CD14-positive monocyte (primary cell): ENCODE results near the gene DCANP1. TPM values are rescaled to one million over a fixed set of nuclear protein-coding genes. Genes with fewer than 3 reads are reported as not detected.
A peak's percentile ranks its signal among the peaks of the same experiment; 100 is the strongest.

Experiments
- DNase-seq, 3 donors: peaks; one replicate each; pipeline ENCODE4 v3.0.0-alpha.2; 2011 to 2022
- H2AFZ ChIP-seq: 2 replicates; pipeline ENCODE4 v1.6.0; 2012; ENCODE audit warnings: mild to moderate bottlenecking, low read depth, low read length, inconsistent platforms; ENCODE audit not compliant: insufficient read depth, poor library complexity, severe bottlenecking
- H3K27ac ChIP-seq, 2 donors: 1 replicate in 1 of 2; 2 replicates in 1 of 2; pipeline ENCODE4 v1.5.1; 2012 to 2013; ENCODE audit warnings: low read length in 2 of 2, control low read depth in 1 of 2, inconsistent platforms in 1 of 2, low read depth in 1 of 2, mild to moderate bottlenecking in 1 of 2
- H3K27me3 ChIP-seq, 2 donors: one replicate each; pipeline versions ENCODE4 v1.6.0 to v1.6.1; 2011 to 2013; ENCODE audit warnings: low read length in 2 of 2; ENCODE audit not compliant: control insufficient read depth in 2 of 2, insufficient read depth in 2 of 2
- H3K36me3 ChIP-seq, 2 donors: replicated peaks in 1 of 2; 1 replicate in 1 of 2; 2 replicates in 1 of 2; pipeline versions ENCODE4 v1.5.1 to v1.6.1; 2012 to 2013; ENCODE audit warnings: low read length in 2 of 2, control low read depth in 1 of 2, inconsistent platforms in 1 of 2, mild to moderate bottlenecking in 1 of 2; ENCODE audit not compliant: insufficient read depth in 2 of 2, control insufficient read depth in 1 of 2
- H3K4me1 ChIP-seq, 2 donors: 1 replicate in 1 of 2; 2 replicates in 1 of 2; pipeline versions ENCODE4 v1.5.1 to v1.6.1; 2012 to 2013; ENCODE audit warnings: low read length in 2 of 2, control low read depth in 1 of 2, inconsistent platforms in 1 of 2, mild to moderate bottlenecking in 1 of 2, moderate library complexity in 1 of 2; ENCODE audit not compliant: insufficient read depth in 2 of 2, control insufficient read depth in 1 of 2
- H3K4me2 ChIP-seq: replicated peaks from 2 replicates; pipeline ENCODE3; 2012; ENCODE audit warnings: low read length, moderate library complexity, mild to moderate bottlenecking; ENCODE audit not compliant: poor library complexity, severe bottlenecking; ENCODE audit errors: extremely low read depth
- H3K4me3 ChIP-seq, 3 experiments: fragments of 200-600 bp in 1 of 3; sonication (generic) in 1 of 3; replicated peaks in 1 of 3; 1 replicate in 2 of 3; 2 replicates in 1 of 3; pipeline ENCODE4 v1.5.1; 2011 to 2013; ENCODE audit warnings: low read length in 3 of 3, mild to moderate bottlenecking in 3 of 3, control low read depth in 2 of 3, low read depth in 2 of 3, inconsistent platforms in 1 of 3, moderate library complexity in 1 of 3
- H3K79me2 ChIP-seq: 2 replicates; pipeline ENCODE4 v1.6.0; 2012; ENCODE audit warnings: mild to moderate bottlenecking, control low read depth, inconsistent platforms, low read length, moderate library complexity; ENCODE audit not compliant: insufficient read depth
- H3K9ac ChIP-seq: 2 replicates; pipeline ENCODE4 v1.6.0; 2017; ENCODE audit warnings: low read length, mild to moderate bottlenecking; ENCODE audit not compliant: insufficient read depth, poor library complexity, severe bottlenecking
- H3K9me3 ChIP-seq, 2 donors: replicated peaks in 1 of 2; 1 replicate in 1 of 2; 2 replicates in 1 of 2; pipeline versions ENCODE4 v1.5.1 to v1.6.1; 2012 to 2013; ENCODE audit warnings: low read length in 2 of 2, control low read depth in 1 of 2; ENCODE audit not compliant: control insufficient read depth in 1 of 2, insufficient read depth in 1 of 2
- H4K20me1 ChIP-seq: 2 replicates; pipeline ENCODE4 v1.6.0; 2012; ENCODE audit warnings: mild to moderate bottlenecking, low read length, control low read depth, moderate library complexity; ENCODE audit not compliant: insufficient read depth
- H3K27ac Mint-ChIP-seq, 7 donors: one replicate each; pipeline ENCODE4 v1.8.0; 2020; ENCODE audit warnings: mild to moderate bottlenecking in 7 of 7, mixed read lengths in 7 of 7, moderate library complexity in 6 of 7, inconsistent platforms in 2 of 7
- H3K27me3 Mint-ChIP-seq, 3 donors: one replicate each; pipeline ENCODE4 v1.8.0; 2021 to 2022; ENCODE audit warnings: low read depth in 3 of 3, mild to moderate bottlenecking in 3 of 3, mixed read lengths in 3 of 3, moderate library complexity in 3 of 3, inconsistent platforms in 1 of 3
- H3K36me3 Mint-ChIP-seq, 2 donors: one replicate each; pipeline ENCODE4 v1.8.0; 2020; ENCODE audit warnings: mixed read lengths in 2 of 2, inconsistent platforms in 1 of 2, mild to moderate bottlenecking in 1 of 2
- H3K4me1 Mint-ChIP-seq: one replicate; pipeline ENCODE4 v1.8.0; 2020; ENCODE audit warnings: mild to moderate bottlenecking, mixed read lengths
- H3K4me3 Mint-ChIP-seq, 2 donors: one replicate each; pipeline ENCODE4 v1.8.0; 2020; ENCODE audit warnings: mild to moderate bottlenecking in 2 of 2, mixed read lengths in 2 of 2, moderate library complexity in 1 of 2
- H3K9me3 Mint-ChIP-seq, 7 donors: one replicate each; pipeline ENCODE4 v1.8.0; 2020 to 2022; ENCODE audit warnings: mixed read lengths in 7 of 7, mild to moderate bottlenecking in 6 of 7, moderate library complexity in 6 of 7, inconsistent platforms in 2 of 7
- WGBS: methylation state at CpG from one replicate; pipeline ENCODE4 v1.1.5; 2013; ENCODE audit warnings: missing lambda C conversion rate; ENCODE audit not compliant: insufficient coverage; 5-methylcytosine and 5-hydroxymethylcytosine counted together
- intact Hi-C, 2 donors: fragments of 100-400 bp; cut with micrococcal nuclease; formaldehyde crosslinking; loops; one replicate each; pipeline versions ENCODE4 v1.15.0 to v1.15.1; 2023
- polyA plus RNA-seq, 3 donors: library from polyadenylated mRNA; depleted of rRNA in 1 of 3; unstranded in 2 of 3; stranded (reverse) in 1 of 3; fragments of 300-500 nt in 2 of 3; fragments of >200 nt in 1 of 3; fragmentation: Illumina TruSeq in 2 of 3; gene quantifications; 1 replicate in 2 of 3; 2 replicates in 1 of 3; pipeline ENCODE4 v1.2.3, GENCODE V29; 2012 to 2021
- TF ChIP-seq, protein P1 (sequence below): fragments of 200-600 bp; IDR thresholded peaks from one replicate; pipeline ENCODE4 v1.8.0; 2022; ENCODE audit warnings: antibody characterized with exemption, mild to moderate bottlenecking

Gene DCANP1
- polyA plus RNA-seq, 3 donors: 0.14 to 0.85 (median 0.15) TPM

DNA sequence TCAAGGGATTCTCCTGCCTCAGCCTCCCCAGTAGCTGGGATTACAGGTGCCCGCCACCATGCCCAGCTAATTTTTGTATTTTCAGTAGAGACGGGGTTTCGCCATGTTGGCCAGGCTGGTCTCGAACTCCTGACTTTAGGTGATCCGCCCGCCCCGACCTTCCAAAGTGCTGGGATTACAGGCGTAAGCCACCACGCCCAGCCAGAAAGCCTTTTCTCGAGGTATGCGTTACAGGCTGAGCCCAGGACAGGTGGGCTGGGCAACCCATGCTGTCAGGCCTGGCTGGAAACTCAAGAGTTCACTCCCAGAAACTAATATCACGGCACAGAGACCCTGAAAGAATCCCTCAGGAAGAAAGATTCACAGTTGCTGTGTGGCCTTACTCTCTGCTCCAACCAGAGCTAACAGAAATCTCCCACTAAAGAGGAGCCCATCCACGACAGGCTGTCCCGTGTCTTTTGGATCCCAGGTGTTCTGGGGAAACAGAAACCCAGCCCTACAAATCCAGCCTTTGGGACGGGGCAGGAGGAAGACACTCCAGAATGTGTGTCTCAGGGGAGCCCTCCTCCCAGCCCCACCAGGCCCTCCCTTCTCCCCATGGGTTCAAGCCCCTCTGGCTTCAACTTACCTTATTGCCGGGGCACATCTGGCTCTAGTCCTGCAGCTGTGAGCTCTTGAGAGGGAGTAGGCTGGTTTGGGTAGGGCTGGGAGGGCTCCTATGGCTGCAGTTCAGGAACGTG, 4.6 kb upstream of the DCANP1 start:
- Histone ChIP-seq H3K27ac (peak overlapping the region; percentile 64 to 68), H3K36me3 (no peaks in the 10 kb centered on the region), H4K20me1 (no peaks in the 10 kb centered on the region), H2AFZ (peak overlapping the region; percentile 15), H3K4me2 (peak overlapping the region; percentile 53), H3K27me3 (no peaks in the 10 kb centered on the region), H3K4me3 (peak overlapping the region in 1 of 3 experiments; percentile 29), H3K9ac (peak overlapping the region; percentile 15), H3K4me1 (peaks cover 65 to 70% of the 10 kb centered on the region in 2 donors), H3K79me2 (peaks cover 60% of the 10 kb centered on the region), H3K9me3 (no peaks in the 10 kb centered on the region)
- intact Hi-C loops: no loop called here
- whole genome bisulfite sequencing: 78% methylated on average over 6 of the region's 17 CpGs
- H3K4me3 Mint-ChIP-seq: peak overlapping the region; percentile 55 to 63
- DNase-seq: no peak
- peaks cover 0 to 3% (median 3%) of the 10 kb centered on the region in 3 donors for H3K27me3 Mint-ChIP-seq
- peak overlapping the region; percentile 28 to 90 (median 84) for H3K27ac Mint-ChIP-seq
- peaks cover 71% of the 10 kb centered on the region for H3K4me1 Mint-ChIP-seq
- TF ChIP-seq, protein P1, sequence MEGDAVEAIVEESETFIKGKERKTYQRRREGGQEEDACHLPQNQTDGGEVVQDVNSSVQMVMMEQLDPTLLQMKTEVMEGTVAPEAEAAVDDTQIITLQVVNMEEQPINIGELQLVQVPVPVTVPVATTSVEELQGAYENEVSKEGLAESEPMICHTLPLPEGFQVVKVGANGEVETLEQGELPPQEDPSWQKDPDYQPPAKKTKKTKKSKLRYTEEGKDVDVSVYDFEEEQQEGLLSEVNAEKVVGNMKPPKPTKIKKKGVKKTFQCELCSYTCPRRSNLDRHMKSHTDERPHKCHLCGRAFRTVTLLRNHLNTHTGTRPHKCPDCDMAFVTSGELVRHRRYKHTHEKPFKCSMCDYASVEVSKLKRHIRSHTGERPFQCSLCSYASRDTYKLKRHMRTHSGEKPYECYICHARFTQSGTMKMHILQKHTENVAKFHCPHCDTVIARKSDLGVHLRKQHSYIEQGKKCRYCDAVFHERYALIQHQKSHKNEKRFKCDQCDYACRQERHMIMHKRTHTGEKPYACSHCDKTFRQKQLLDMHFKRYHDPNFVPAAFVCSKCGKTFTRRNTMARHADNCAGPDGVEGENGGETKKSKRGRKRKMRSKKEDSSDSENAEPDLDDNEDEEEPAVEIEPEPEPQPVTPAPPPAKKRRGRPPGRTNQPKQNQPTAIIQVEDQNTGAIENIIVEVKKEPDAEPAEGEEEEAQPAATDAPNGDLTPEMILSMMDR: no peak
- H3K36me3 Mint-ChIP-seq: peaks cover 0 to 7% of the 10 kb centered on the region in 2 donors
- no peaks in the 10 kb centered on the region for H3K9me3 Mint-ChIP-seq

DNA sequence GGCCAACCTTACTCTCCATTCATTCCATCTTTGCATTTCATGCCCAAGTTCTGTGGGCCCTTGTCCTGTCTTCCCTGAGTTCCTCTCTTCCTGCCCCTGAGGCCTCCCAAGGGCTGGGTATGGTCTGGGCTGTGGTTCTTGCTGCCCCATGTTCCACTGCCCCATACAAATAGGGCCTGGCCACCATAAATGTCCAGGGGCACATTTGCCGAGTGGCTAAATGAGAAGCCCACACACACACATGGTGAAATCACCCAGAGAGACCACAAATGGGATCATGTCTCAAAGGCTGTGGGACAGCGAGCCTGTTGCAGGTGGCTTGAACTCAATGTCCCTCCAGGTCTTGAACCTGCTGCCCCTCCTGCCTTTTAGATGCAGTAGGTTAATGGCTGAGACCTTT, 3.8 kb upstream of the DCANP1 start:
- H3K36me3 ChIP-seq: no peaks in the 10 kb centered on the region
- TF ChIP-seq, protein P1: no peak
- peak overlapping the region; percentile 24 for H3K4me2 ChIP-seq
- H3K4me1 ChIP-seq: peaks cover 58 to 63% of the 10 kb centered on the region in 2 donors
- no peak for DNase-seq
- H3K9me3 Mint-ChIP-seq: no peaks in the 10 kb centered on the region
- H4K20me1 ChIP-seq: no peaks in the 10 kb centered on the region
- peak overlapping the region; percentile 56 for H3K4me3 Mint-ChIP-seq
- peak overlapping the region; percentile 9 to 64 for H3K27ac ChIP-seq
- H3K4me3 ChIP-seq: peak overlapping the region in 1 of 3 experiments; percentile 27
- H3K9me3 ChIP-seq: no peaks in the 10 kb centered on the region
- H3K79me2 ChIP-seq: peaks cover 68% of the 10 kb centered on the region
- no CpG with 5 or more reads among the region's 2 CpGs for WGBS
- peaks cover 0 to 15% of the 10 kb centered on the region in 2 donors for H3K36me3 Mint-ChIP-seq
- peak overlapping the region; percentile 34 for H2AFZ ChIP-seq
- H3K4me1 Mint-ChIP-seq: peaks cover 70% of the 10 kb centered on the region
- H3K27me3 Mint-ChIP-seq: peaks cover 0 to 3% (median 3%) of the 10 kb centered on the region in 3 donors
- peak overlapping the region in 6 of 7 donors; percentile 1 to 87 (median 69) for H3K27ac Mint-ChIP-seq
- intact Hi-C loops: no loop called here
- H3K27me3 ChIP-seq: no peaks in the 10 kb centered on the region
- H3K9ac ChIP-seq: no peak overlapping the region
